ENCODE measurements around the gene EPHA1.

DNA sequence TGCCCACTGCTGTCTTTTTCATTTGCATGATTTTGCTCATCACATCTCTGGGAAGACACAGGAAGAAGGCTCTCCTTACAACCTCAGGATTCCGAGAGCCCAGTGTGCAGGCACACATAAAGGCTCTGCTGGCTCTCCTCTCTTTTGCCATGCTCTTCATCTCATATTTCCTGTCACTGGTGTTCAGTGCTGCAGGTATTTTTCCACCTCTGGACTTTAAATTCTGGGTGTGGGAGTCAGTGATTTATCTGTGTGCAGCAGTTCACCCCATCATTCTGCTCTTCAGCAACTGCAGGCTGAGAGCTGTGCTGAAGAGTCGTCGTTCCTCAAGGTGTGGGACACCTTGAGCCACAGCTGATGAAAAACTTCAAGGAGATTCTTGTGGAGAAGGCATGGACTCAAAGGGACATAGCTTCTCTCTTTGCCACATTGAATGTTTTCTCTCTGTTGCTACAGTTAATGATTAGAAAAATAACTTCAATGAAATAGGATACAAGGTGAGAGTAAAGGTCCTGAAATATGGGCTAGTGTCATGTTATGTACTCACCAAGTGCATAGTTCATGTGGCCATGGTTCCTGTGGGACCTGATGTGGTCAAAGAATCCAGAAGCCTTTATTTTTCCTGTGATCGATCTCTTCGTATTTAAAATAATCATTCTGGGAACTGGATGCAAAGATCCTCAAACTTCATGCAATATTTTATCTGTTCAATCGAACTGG, 35.6 kb upstream of the EPHA1 start:
- TF ChIP-seq POLR2A (IDR thresholded peaks at IDR 0.05) = no peak
- TF ChIP-seq, protein P1, sequence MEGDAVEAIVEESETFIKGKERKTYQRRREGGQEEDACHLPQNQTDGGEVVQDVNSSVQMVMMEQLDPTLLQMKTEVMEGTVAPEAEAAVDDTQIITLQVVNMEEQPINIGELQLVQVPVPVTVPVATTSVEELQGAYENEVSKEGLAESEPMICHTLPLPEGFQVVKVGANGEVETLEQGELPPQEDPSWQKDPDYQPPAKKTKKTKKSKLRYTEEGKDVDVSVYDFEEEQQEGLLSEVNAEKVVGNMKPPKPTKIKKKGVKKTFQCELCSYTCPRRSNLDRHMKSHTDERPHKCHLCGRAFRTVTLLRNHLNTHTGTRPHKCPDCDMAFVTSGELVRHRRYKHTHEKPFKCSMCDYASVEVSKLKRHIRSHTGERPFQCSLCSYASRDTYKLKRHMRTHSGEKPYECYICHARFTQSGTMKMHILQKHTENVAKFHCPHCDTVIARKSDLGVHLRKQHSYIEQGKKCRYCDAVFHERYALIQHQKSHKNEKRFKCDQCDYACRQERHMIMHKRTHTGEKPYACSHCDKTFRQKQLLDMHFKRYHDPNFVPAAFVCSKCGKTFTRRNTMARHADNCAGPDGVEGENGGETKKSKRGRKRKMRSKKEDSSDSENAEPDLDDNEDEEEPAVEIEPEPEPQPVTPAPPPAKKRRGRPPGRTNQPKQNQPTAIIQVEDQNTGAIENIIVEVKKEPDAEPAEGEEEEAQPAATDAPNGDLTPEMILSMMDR (IDR thresholded peaks at IDR 0.05) = no peak
